SU-DHL-6 (cell line): ENCODE results near the gene VAMP4.

Experiments
- H2AFZ ChIP-seq: fragments of 200-600 bp; sonication (generic); 2 replicates; pipeline ENCODE4 v1.6.1; 2014; ENCODE audit warnings: low read depth, mild to moderate bottlenecking, moderate library complexity, mixed read lengths, antibody characterized with exemption, low read length; ENCODE audit not compliant: severe bottlenecking
- H3F3A ChIP-seq: fragments of 200-600 bp; shearing (Covaris generic); 2 replicates; pipeline ENCODE4 v1.6.0; 2016; ENCODE audit warnings: antibody characterized with exemption, mild to moderate bottlenecking; ENCODE audit not compliant: insufficient read depth
- H3K27ac ChIP-seq: fragments of 200-600 bp; sonication (generic); 2 replicates; pipeline ENCODE4 v1.5.1; 2016; ENCODE audit warnings: low read depth, mild to moderate bottlenecking, low read length, moderate library complexity, mixed read lengths
- H3K27me3 ChIP-seq: fragments of 200-600 bp; sonication (generic), shearing (Covaris generic); 2 replicates; pipeline ENCODE4 v1.6.0; 2014; ENCODE audit warnings: mild to moderate bottlenecking, low read length
- H3K36me3 ChIP-seq: fragments of 200-600 bp; sonication (generic); 2 replicates; pipeline ENCODE4 v1.6.1; 2014; ENCODE audit warnings: mild to moderate bottlenecking, low read length, mixed read lengths
- H3K4me2 ChIP-seq: fragments of 300-600, 200-600 bp; shearing (Covaris generic), sonication (generic); 2 replicates; pipeline ENCODE4 v1.6.0; 2014; ENCODE audit warnings: low read length, low read depth, mild to moderate bottlenecking; ENCODE audit not compliant: poor library complexity, severe bottlenecking
- H3K4me3 ChIP-seq: fragments of 200-600 bp; sonication (generic); 2 replicates; pipeline ENCODE4 v1.5.1; 2014; ENCODE audit warnings: antibody characterized with exemption, low read length, mild to moderate bottlenecking, mixed read lengths; ENCODE audit not compliant: insufficient read depth, poor library complexity, severe bottlenecking
- H3K79me2 ChIP-seq: fragments of 200-600 bp; sonication (generic); 2 replicates; pipeline ENCODE4 v1.6.1; 2014; ENCODE audit warnings: mild to moderate bottlenecking, low read length, moderate library complexity; ENCODE audit not compliant: insufficient read depth
- H3K9ac ChIP-seq: fragments of 200-600 bp; sonication (generic); 2 replicates; pipeline ENCODE4 v1.7.0; 2014; ENCODE audit warnings: mild to moderate bottlenecking, low read length
- H3K9me2 ChIP-seq: fragments of 200-600 bp; sonication (generic); replicated peaks from 2 replicates; pipeline ENCODE4 v1.6.1; 2014; ENCODE audit warnings: low read length; ENCODE audit not compliant: insufficient read depth
- H3K9me3 ChIP-seq: fragments of 200-600 bp; sonication (generic); 2 replicates; pipeline ENCODE4 v1.6.1; 2014; ENCODE audit warnings: low read length, mixed read lengths; ENCODE audit not compliant: insufficient read depth
- H4K20me1 ChIP-seq: fragments of 200-600 bp; sonication (generic); 2 replicates; pipeline ENCODE4 v1.6.1; 2014; ENCODE audit warnings: low read depth, mild to moderate bottlenecking, antibody characterized with exemption, low read length, moderate library complexity, mixed read lengths
- EZH2phosphoT487 ChIP-seq: fragments of 200-600 bp; sonication (generic), shearing (Covaris generic); conservative IDR thresholded peaks from 2 replicates; pipeline ENCODE4 v1.6.1; 2018; ENCODE audit warnings: mild to moderate bottlenecking, antibody characterized with exemption, low read length, moderate library complexity, mixed read lengths
- TF ChIP-seq, protein P1 (sequence below): fragments of 200-600 bp; sonication (generic); IDR thresholded peaks from one replicate; pipeline ENCODE4 v1.5.1; 2017; ENCODE audit warnings: antibody characterized with exemption, mild to moderate bottlenecking, low read length, moderate library complexity; ENCODE audit not compliant: insufficient read depth, poor library complexity, severe bottlenecking

Gene VAMP4

DNA sequence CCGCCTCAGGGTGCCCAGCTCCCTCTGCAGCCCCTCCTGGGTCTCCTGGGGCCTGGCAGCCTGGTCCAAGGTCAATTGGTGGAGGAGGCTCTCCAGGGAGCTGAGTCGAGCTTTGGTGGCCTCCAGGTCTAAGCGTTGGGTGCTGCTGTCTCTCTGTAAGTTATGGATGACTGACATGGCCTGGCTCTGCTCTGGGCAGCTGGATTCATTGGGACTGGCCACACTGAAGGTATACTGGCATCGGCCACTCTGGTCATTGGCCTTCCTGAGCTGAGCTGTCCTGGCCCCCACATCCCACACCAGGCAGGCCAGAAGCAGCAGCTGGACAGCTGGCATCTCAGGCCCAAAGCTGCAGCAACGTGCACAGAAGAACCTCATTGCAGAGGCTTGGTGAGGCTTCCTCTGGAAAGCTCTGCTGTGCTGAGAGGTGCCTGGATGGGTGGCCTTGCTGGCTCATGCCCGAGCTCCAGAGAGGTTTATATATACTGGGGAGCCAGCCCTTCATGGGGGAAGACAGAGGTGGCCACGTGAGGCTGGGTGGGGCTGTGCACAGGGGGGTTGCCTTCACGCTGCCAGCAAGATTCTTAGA, 89.5 kb downstream of the VAMP4 start, which contains the start of gene MYOC:
Gene MYOC (minus strand): TSS at position 455 of the 589 bp plus-strand sequence. CDS start 77 bp downstream, at position 378.
- Histone ChIP-seq H3K79me2 (no peaks in the 10 kb centered on the region), H3K9me2 (no peaks in the 10 kb centered on the region), H3K9ac (no peak within 1 kb of the TSS), H2AFZ (no peak within 1 kb of the TSS), H3F3A (no peaks in the 10 kb centered on the region), H4K20me1 (no peaks in the 10 kb centered on the region), H3K4me3 (no peak within 1 kb of the TSS), H3K36me3 (no peaks in the 10 kb centered on the region), H3K27ac (no peak within 1 kb of the TSS), H3K4me2 (no peak within 1 kb of the TSS), H3K27me3 (no peaks in the 10 kb centered on the region), H3K9me3 (no peaks in the 10 kb centered on the region)
- no peak for TF ChIP-seq EZH2phosphoT487
- TF ChIP-seq, protein P1, sequence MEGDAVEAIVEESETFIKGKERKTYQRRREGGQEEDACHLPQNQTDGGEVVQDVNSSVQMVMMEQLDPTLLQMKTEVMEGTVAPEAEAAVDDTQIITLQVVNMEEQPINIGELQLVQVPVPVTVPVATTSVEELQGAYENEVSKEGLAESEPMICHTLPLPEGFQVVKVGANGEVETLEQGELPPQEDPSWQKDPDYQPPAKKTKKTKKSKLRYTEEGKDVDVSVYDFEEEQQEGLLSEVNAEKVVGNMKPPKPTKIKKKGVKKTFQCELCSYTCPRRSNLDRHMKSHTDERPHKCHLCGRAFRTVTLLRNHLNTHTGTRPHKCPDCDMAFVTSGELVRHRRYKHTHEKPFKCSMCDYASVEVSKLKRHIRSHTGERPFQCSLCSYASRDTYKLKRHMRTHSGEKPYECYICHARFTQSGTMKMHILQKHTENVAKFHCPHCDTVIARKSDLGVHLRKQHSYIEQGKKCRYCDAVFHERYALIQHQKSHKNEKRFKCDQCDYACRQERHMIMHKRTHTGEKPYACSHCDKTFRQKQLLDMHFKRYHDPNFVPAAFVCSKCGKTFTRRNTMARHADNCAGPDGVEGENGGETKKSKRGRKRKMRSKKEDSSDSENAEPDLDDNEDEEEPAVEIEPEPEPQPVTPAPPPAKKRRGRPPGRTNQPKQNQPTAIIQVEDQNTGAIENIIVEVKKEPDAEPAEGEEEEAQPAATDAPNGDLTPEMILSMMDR, result no peak
